ENCODE measurements around the gene GSTA4.

- TF ChIP-seq CTCF (IDR thresholded peaks at IDR 0.05; ENCODE audit: insufficient read depth, low read length, poor library complexity, severe bottlenecking) (no peak), EZH2phosphoT487 (conservative IDR thresholded peaks at IDR 0.05; ENCODE audit: low read length) (no peak)
Observed at GRCh38 chr6:52992980-52993920, 1.8 kb downstream of the GSTA4 start.
